ENCODE measurements around the gene ACAD9.
"Not testable (repeated sequence)": the region's sequence is repeated elsewhere in the genome, so short reads cannot be mapped to it uniquely, and the experiment has no call there.

Gene ACAD9

DNA sequence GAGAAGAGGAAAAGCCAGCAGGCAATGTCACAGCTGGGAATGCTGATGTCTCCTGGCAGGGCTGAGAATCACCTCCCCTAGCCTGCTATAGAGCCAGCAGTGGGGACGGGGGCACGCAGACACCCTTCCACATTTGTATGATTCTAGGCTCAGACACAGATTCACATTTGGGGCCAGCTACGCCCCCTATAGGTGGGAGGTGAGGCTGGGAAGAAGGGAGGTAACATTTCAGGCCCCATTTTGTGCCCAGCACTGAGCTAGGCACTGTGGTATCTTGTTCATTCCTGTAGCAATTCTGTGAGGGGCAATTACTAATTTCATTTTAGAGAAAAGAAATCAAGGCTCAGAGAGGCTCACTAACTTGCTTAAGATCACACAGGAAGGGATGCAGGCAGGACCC is 15.9 kb upstream of the ACAD9 start:
- FAIRE-seq, result no peak

DNA sequence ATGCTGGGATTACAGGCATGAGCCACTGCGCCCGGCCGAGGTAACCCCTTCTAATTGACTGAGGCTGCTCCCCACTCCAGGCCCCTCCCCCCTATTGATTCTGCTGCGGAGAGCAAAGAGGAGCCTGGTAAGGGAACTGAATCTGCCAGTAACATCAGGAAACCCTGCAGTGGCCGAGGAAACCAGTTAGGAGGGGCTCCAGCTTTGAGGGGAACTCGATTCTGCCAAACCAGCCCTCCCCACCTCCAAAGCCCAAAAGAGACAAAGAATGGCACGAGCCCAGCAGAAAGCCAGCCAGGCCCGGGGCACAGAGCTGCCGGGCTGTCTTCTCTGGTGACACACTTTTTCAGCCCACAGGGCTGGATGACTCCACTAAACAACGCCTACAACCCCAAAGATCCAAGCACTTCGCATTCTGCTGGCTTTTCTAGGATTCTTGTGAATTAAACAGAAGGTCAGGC is 15.0 kb upstream of the ACAD9 start:
- FAIRE-seq, result no peak

DNA sequence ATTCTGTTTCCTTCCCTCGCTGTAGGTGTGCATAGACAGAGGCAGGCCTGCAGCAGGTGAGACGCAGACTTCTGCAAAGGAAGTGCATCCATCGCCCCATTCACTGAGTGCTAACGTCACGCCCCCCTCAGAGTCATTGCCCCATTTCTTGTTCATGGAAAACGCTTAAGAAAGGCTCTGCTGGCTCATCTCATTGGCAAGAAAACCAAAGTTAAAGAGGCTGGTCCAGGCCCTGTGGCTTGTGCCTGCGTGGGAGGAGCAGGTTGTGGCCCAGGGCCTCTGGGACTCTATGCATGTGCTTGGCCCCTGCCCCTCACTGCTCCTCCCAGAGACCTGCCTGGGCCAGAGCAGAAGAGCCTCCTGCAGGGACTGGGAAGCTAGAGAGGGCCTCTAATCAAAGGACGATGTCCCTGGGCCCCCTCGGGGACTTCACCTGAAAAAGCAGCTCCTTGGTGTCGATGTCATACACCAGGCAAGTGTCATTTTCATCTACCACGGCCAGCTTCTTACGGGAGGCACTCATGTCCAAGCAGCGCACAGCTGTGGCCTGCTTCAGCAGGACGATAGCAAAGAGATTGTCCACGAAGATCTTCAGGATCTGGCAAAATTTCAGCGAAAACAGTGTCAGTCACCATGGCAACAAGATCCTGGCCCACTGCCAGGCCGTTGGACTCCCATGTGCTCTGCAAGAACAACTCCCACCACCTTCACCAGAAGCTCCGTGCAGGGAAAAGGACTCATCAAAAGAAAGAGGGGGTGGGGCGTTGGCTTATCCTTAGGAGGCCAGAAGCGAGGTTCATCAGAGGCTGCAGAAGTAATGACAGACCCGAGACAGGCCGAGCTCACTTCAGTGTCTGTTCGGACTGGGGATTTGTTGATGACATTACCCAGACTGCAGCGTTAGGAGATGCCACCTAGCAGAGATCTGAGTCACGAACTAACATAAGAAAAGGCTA is 14.3 kb upstream of the ACAD9 start:
- not testable (repeated sequence) for FAIRE-seq

DNA sequence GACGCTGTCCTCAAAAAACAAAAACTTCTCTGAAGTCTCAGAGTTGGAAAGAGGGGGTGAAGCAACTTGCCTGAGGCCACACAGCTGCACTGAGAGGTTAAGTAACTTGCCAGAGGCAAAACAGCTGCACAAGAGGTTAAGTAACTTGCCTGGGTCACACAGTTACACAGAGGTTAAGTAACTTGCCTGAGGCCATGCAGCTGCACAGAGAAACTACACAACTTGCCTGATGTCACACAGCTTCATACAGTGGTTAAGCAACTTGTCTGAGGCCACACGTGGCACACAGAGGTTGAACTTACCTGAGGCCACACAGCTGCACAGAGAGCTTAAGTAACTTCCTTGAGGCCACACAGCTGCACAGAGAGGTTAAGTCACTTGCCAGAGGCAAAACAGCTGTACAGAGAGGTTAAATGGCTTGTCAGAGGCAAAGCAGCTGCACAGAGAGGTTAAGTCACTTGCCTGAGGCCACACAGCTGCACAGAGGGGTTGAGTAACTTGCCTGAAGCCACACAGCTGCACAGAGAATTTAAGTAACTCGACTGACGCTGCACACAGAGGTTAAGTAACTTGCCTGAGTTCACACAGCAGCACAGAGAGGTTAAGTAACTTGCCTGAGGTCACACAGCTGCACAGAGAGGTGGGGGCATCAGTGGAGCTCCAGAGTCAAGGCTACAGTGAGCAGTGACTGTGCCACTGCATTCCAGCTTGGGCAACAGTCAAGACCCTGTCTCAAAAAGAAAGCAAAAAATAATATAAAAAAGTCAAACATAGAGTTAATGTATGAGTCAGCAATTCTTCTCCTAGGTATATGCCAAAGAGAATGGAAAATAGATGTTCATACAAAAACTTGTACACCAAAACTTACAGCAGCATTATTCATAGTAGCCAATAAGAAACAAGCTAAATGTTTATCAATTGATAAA is 12.0 kb upstream of the ACAD9 start:
- no peak for FAIRE-seq

DNA sequence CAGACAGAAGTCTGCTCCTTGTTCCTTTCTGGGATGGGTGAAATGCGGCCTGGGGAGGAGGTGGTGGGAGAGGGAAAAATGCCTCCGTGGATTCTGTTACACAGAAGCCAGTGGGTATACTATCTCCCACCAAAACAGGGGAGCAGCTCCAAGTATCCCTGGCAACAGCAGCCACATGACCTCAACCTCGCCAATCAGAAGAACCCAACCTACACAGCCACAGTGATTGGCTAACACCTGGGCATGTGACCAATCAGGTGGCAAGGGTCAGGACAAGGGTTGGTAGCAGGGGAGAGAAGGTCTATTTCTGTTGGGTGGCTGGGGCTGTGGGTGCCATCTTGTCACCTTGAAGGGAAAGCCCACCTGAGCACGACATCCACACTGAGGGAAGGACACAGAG is 9.1 kb upstream of the ACAD9 start:
- no peak for FAIRE-seq

DNA sequence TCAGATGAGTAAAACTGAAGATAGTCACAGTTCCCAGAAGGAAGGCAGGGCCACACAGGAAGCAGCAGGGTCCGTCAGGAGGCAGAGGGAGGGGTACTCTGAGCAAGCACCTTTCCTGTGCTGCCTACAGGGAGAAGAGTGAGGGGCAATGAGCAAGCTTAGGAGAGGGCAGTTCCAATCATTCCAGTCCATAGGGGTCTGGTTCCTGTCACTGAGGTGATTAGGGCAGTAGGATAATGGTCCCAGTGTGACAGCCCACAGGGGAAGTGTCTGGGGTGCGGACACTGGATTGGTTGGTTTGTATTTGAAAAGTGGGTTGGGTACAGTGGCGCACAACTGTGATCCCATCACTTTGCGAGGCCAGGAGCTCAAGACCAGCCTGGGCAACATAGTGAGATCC is 7.1 kb upstream of the ACAD9 start:
- FAIRE-seq, result no peak

DNA sequence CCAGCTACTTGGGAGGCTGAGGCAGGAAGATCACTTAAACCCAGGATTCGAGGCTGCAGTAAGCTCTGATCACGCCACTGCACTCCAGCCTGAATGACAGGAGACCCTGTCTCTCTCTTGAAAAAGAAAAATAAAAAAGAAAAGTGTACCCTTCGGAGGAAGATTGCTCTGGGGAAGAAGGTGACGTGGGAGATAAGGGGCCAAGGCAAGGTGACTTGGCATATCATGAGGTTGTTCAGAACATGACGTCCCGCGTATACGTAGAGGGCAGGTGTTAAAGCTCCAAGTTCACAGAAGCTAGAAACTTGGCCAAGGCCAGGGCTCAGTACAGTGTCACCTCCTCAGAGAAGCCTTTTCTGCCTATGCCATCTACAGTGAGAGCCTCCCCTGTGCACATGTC is 6.7 kb upstream of the ACAD9 start:
- no peak for FAIRE-seq

DNA sequence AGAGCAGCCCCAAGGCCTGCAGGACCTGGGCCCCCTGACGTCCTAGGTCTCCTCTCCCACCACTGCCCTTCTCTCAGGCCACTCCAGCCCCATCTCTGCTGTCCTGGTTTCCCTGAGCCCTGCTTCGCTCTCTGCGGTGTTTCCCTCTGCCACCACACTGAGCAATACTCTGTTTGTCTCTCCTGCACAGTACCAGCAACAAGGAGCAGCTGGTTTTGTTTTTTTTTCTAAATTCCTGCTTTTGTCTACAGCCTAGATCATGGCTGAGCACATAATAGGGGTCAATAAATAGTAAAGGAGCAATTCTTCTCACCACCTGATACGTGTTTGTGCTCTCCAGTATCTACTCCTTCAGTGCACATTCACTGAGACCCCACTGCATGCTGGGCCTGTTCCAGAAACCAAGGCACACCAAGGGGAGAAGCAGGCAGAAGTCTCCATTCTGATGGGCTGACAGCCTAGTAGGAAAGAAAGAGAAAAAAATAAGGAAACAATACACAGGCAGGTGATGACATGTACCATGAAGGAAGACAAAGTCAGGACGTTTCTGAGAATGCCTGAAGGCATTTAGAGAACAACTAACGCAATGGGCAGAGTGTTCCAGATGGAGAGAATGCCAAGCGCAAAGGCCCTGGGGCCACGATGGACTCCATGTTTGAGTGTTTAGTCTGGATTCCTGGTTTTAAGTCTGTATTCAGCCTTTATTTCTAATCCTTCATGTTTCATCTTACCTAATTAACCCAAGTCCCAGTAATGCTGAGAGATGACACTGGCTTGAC is 6.0 kb upstream of the ACAD9 start:
- no peak for FAIRE-seq

DNA sequence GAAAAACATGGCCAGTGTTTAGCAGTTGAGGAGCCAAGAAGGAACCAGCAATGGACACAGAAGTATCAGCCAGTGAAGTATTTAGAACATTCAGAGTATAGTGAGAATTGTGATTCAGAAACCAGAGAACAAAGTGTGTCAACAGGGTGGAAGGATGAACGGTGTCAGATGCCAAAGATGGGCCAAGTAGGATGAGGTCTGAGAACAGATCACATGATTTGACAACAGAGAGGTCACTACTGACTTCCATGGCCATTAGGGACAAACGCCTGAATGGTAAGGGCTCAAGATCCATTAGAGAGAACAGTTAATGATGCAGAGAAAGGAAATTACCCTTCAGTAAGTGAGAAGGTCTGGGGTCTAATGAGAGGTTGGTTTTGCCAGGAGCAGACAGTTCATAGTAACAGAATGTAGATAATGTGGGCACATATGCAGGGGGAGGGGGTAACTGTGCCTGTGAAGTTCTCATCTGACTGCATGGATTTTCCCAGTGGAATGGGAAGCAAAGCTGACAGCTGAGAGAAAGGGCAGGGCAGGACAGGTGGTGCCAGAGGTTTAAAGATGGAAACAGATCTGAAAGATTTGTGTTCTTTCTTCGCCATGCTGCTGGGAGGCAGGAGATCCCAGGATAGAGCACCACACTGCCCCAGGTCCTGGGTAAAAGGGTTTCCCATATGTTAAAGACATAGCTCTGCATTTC is 4.8 kb upstream of the ACAD9 start:
- no peak for FAIRE-seq

DNA sequence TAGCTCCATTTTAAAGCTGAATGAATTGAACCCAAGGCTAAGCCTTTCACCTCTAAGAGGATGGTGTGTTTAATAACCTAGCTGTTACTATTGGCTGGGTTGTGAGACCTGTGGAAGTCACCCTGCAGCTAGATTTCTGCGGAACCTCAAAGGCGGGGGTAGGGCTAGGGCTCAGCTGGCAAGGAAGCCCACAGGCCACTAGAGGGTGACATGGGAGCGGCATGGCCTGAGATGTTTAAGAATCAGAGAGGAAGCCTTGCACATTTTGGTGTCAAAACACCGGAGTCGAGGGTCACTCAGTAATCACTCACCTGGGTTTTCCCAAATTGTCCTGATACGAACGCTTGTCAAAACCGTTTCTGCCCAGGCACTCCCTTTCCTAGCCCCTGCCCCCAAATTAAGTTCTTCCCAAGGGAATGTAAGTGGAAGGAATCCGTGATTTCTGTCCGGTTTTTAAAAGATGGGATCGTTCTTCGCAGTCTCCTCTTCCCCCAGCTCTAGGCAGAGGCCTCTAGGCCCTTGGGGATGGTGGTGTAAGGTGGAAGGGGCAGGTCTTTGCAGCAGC is 3.8 kb upstream of the ACAD9 start:
- FAIRE-seq, result no peak

DNA sequence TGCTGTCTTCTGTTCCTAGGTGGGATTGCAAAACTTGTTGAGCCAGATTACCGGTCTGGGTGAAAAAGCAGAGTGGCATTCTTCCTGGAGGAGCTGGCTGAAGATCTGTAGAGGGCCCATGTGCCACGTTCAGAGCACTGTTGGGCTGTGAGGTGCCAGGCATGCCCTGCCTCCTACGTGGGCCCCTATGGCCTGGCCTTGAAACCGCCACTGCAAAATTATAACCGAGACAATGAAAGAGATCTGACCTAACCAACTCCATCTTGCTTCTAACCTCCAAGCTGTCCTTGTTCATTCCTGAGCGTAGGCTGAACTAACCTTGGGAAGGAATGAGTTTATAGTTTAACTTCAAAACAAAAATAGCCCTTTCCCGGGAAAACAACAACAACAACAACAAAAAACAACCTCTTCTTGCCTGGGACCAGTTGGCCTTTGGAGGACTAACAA is 1.4 kb upstream of the ACAD9 start:
- FAIRE-seq, result no peak

DNA sequence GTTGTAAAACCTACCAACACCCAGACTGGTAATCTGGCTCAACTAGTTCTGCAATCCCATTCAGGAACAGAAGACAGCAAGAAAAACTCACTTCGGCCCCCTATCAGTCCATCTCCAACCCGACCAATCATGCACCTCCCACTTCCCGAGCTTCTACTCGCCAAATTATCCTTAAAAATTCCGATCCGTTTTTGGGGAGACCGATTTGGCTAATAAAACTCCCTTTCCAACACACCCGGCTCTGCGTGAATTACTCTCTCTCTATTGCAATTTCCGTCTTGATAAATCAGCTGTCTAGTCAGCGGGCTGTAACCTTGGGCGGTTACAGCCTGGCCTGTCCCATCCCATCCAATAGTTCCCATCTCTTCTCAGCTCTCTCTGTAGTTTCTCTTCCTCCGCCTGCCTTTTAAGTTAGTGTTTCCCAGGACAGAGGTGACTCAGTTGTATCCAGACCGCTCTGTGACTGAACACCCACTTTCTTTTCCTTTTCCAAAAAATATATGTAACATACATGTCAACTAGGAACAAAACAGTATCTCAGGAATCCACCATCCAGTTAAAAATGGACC is 780 bp upstream of the ACAD9 start:
- FAIRE-seq, result no peak

DNA sequence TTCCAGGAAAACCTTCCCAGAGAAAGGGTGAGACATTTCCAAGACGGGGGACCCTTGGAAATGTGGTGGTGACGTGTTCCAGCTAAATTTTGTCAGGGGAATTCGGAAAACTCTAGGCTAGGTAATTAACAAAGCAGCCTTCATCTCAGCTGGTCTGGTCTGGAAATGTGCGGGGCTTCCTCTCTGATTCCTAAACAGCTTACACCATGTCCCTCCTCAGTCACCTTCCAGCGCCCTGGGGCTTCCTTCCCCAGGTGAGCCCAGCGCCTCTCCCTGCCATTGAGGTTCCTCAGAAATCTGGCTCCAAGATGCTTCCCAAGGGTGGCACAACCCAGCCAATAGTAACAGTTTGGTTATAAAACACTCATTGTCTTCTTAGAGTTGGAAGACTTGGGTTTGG is 571 bp downstream of the ACAD9 start:
- no peak for FAIRE-seq

DNA sequence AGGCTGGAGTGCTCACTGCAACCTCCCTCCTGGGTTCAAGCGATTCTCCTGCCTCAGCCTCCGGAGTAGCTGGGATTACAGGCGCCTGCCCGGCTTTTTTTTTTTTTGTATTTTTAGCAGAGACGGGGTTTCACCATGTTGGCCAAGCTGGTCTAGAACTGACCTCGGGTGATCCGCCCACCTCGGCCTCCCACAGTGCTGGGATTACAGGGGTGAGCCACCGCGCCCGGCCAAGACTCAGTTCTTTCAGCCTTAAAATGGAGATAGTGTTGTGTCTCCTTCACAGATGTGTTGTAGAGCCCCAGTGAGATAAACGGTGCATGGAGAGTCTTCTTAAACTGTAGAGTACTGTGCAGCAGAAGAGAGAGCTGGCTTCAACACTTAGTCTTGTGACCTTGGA is 1.0 kb downstream of the ACAD9 start:
- FAIRE-seq, result not testable (repeated sequence)

DNA sequence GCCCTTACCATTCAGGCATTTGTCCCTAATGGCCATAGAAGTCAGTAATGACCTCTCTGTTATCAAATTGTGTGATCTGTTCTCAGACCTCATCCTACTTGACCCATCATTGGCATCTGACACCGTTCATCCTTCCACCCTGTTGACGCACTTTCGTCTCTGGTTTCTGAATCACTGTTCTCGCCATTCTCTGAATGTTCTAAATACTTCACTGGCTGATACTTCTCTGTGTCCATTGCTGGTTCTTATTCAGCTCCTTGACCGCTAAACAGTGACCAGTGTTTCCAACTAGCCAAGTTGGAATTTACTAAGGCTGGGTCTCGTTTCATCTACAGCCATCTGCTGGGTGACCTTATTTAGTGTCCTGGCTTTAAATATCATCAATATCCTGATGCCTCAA is 2.2 kb downstream of the ACAD9 start:
- FAIRE-seq, result no peak

DNA sequence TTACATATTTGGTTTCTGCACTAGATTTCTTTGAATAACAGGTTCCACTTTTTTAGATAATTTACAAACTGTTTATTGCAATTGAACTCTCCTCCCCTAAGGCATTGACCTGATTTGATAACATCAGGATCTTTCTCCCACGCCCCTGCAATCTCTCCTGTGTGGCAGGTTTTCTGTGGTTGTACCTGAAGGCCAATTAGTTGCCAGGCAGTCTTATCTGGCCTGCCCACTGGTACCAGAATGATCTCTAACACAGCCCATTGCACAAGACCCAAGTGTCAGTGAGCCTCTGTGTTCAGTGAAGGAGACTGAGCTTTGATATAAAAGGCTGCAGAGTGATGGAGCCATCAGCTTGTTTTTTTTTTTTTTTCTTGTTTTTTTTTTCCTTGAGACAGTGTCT is 3.3 kb downstream of the ACAD9 start:
- no peak for FAIRE-seq

DNA sequence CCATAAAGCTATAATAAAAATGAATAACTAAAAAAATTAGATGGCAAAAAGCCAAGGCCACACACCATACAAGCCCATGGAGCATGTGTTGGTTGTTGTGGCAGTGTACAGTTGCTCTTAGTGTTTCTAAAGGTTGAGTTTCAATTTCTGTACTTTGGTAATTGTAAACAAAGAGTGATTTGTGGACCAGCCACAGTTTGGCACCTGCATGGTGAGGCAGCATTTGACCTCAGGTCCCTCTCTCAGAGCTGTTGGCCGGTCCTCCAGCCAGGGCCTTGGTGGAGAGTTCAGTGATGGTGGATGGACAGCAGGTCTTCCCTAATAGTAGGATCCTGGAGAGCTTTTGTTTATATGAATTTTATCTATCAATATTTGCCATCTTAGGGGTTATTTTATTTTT is 5.6 kb downstream of the ACAD9 start:
- no peak for FAIRE-seq

DNA sequence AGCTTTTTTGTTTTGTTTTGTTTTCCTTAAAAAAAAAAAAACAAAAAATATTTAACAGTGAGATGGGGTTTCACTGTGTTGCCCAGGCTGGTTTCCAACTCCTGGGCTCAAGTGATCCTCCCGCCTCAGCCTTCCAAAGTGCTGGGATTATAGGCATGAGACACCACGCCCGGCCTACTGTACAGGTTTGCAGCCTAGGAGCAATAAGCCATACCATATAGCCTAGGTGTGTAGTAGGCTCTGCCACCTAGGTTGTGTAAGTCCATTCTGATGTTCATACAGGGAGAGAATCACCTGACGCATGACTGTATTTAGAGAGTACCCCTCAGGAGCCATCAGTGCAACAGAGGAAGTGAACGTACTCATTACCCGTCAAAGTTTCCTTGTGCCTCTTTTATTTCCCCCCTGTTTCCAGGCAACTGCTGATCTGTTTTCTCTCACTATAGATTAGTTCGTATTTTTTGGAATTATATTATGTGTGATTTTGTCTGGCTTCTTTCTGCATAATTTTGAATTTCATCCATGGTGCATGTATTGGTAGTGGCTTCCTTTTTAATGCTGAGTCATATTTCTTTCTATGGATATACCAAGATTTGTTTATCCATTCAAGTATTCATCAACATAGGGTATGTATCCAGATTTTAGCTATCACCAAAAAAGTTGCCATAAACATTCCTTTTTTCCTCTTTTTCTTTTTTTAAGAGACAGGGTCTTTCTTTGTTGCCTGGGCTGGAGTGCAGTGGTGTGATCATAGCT is 9.9 kb downstream of the ACAD9 start:
- no peak for FAIRE-seq

DNA sequence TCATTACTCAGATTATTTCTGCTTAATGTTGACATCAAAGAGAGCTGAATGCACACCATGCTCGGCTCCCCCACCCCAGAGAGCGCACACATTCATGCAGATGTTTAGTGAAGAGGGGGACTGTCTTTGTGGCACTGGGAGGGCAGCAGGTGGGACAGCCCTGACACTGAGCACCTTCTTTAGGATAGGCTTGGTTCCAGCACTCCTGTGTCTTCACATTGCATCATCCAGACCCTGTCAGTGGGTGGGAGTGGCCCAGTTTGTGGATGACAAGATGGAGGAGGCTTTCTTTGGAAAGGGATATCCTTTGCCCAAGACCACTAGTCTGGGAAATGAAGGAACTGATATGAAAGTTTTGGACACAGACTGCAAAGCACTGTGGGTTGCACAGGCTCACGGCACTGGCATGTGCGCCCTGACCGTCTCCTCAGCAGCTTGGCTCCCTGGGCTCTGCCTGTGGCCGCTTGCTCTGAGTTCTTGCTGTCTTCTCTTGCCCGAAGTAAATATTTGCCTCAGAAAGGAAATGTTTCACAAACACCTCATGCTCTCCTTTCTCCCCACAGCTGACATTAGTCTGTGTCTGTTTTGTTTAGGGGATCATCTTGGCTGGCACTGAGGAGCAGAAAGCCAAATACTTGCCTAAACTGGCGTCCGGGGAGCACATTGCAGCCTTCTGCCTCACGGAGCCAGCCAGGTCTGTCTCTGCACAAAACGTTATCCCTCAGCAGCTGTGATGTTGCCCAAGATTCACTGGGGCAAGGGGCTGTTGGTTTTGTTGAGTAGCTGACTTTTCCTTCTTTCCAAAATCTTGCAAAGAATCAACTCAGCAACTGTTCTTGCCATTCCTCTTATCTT is 16.6 kb downstream of the ACAD9 start:
- FAIRE-seq, result no peak

DNA sequence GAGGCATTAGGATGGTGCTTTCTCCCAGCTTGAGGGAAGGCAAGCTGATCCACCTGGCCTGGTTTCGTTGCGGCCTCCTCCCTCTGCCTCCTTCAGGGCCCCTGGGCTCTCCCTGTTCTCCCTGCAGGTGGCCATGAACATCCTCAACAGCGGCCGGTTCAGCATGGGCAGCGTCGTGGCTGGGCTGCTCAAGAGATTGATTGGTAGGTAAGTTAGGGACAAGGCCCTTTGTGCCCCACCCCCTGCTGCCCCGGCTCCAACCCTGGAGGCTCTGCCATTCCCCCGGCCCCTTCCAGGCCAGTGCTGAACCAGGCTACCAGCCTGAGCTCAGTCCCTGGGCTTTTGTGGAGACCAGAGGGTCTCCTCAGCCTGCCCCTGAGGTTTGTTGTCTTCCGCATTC is 23.0 kb downstream of the ACAD9 start:
- no peak for FAIRE-seq
